Lower lobe of right lung (tissue), 2 donors: ENCODE data around the gene BCL2L13. TPM values are rescaled to one million over a fixed set of nuclear protein-coding genes. Genes with fewer than 3 reads are reported as not detected.

ENCODE experiments used
- ATAC-seq, 2 donors: fragments of 200-7000 bp; cut with Tn5 transposase; one replicate each; pipeline ENCODE4 v1.9.1; 2020 to 2022; ENCODE audit warnings: mild to moderate bottlenecking in 2 of 2, moderate library complexity in 2 of 2
- DNase-seq: peaks from one replicate; pipeline ENCODE4 v3.0.0-alpha.2; 2020
- H3K27ac ChIP-seq: fragments of 200-600 bp; one replicate; pipeline ENCODE4 v1.8.0; 2022
- H3K27me3 ChIP-seq: fragments of 200-600 bp; one replicate; pipeline ENCODE4 v1.8.0; 2022; ENCODE audit warnings: low read depth
- H3K36me3 ChIP-seq: fragments of 200-600 bp; one replicate; pipeline ENCODE4 v1.8.0; 2022; ENCODE audit warnings: mild to moderate bottlenecking
- H3K4me1 ChIP-seq: fragments of 200-600 bp; one replicate; pipeline ENCODE4 v1.8.0; 2022
- H3K4me3 ChIP-seq: fragments of 200-600 bp; one replicate; pipeline ENCODE4 v1.8.0; 2022; ENCODE audit warnings: mild to moderate bottlenecking
- H3K9me3 ChIP-seq: fragments of 200-600 bp; one replicate; pipeline ENCODE4 v1.8.0; 2022
- intact Hi-C: fragments of 100-400 bp; cut with DNase I; formaldehyde crosslinking; loops from one replicate; pipeline ENCODE4 v1.11.0; 2022
- long read RNA-seq: library from polyadenylated mRNA; unstranded; transcript quantifications from one replicate; pipeline ENCODE4 v2.0.0, GENCODE V29; 2021
- total RNA-seq: library from RNA; stranded (reverse); fragmentation: NEBNext Ultra II Directional; extraction: Animal tissue kit (Norgen Biotek cat#: 25700); gene quantifications from one replicate; pipeline ENCODE4 v1.2.1, GENCODE V29; 2021
- TF ChIP-seq, protein P1 (sequence below): fragments of 200-600 bp; IDR thresholded peaks from one replicate; pipeline ENCODE4 v1.8.0; 2022; ENCODE audit warnings: antibody characterized with exemption, mild to moderate bottlenecking
- donor health status: DM: no; HTN: yes; CAD: no; lungs with severe emphysema.

The BCL2L13 gene, protein sequence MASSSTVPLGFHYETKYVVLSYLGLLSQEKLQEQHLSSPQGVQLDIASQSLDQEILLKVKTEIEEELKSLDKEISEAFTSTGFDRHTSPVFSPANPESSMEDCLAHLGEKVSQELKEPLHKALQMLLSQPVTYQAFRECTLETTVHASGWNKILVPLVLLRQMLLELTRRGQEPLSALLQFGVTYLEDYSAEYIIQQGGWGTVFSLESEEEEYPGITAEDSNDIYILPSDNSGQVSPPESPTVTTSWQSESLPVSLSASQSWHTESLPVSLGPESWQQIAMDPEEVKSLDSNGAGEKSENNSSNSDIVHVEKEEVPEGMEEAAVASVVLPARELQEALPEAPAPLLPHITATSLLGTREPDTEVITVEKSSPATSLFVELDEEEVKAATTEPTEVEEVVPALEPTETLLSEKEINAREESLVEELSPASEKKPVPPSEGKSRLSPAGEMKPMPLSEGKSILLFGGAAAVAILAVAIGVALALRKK
- 41.2 TPM for total RNA-seq
- long read RNA-seq, full-length matches to known transcripts: 34 of 54 reads
- long read RNA-seq, partial matches to known transcripts: 12 of 54 reads
- long read RNA-seq, other reads (novel, unspliced or antisense): 8 of 54 reads

DNA sequence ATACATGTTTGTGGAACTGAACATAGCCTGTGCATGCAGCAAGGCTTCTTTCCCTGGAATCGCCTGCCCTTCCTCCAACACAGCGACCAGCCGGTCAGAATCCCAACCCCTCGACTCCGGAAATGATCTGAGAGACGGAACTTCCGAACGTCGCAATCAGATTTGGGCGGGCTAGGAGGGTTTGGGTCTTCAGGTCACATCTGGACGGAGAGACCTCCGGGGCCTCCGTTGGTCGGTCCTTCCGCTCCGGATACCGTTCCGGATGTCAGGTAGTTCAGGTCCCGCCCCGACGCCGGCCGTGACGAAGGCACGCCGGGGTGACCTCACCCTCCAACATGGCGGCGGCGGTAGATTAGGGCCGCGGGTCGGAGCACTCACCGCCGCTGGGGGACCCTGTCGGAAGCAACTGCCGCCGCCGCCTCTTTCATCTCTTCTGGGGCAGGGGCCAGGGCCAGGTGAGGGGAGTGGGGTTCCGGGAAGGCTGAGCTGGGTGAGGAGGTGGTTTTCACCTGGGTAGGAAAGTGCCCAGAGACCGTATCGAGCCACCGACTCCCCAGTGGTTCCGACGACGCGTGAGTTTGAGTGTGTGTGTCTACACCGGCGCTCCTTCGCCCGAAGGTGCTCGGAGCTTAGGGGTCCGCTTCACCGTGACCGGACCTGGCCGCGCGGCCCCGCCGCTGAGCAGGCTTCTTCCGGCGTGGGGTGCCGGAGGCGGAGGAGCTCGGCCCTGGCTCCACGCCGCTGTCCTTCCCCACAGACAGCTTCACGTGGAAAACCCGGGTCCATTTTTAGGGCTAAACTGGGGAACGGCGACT is at the start of gene BCL2L13:
Gene BCL2L13, plus strand, starts transcription at position 326 of the 815 bp plus-strand sequence. CDS start 16,955 bp downstream, outside the sequence.
- TF ChIP-seq, protein P1, sequence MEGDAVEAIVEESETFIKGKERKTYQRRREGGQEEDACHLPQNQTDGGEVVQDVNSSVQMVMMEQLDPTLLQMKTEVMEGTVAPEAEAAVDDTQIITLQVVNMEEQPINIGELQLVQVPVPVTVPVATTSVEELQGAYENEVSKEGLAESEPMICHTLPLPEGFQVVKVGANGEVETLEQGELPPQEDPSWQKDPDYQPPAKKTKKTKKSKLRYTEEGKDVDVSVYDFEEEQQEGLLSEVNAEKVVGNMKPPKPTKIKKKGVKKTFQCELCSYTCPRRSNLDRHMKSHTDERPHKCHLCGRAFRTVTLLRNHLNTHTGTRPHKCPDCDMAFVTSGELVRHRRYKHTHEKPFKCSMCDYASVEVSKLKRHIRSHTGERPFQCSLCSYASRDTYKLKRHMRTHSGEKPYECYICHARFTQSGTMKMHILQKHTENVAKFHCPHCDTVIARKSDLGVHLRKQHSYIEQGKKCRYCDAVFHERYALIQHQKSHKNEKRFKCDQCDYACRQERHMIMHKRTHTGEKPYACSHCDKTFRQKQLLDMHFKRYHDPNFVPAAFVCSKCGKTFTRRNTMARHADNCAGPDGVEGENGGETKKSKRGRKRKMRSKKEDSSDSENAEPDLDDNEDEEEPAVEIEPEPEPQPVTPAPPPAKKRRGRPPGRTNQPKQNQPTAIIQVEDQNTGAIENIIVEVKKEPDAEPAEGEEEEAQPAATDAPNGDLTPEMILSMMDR: no peak
- H3K36me3 ChIP-seq: no peaks in the 10 kb centered on the region
- H3K27me3 ChIP-seq: no peaks in the 10 kb centered on the region
- ATAC-seq: peak; percentile 98
- peaks cover 24% of the 10 kb centered on the region for H3K4me1 ChIP-seq
- no peaks in the 10 kb centered on the region for H3K9me3 ChIP-seq
- intact Hi-C loops: no loop called here
- H3K27ac ChIP-seq: peak within 1 kb of the TSS; percentile 100
- peak within 1 kb of the TSS; percentile 75 for H3K4me3 ChIP-seq
- peak; percentile 96 for DNase-seq

DNA sequence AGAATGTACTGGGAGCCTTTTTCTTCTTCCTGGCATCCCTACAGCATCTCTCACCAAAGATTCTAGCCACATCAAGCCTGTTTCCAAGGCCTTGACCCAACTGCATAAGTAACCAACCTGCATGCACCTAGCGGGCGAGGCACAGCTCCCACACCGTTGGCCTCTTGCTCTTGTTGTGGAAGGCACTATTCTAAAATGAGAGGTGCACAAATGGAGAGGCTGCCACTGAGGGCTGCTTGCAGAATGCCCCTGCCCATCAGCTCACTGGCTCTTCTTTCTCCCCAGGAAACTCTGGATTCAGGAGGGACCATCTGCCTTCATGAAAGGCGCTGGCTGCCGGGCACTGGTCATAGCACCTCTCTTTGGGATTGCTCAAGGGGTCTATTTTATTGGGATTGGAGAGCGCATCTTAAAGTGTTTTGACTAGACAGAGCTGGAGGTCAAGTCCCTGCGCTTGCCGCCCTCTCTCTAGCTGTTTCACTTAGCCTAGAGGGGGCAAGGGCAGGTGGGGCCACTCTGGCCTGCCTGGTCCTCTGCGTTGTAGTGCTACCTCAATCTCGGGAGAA is 48.7 kb upstream of the BCL2L13 start:
- Histone ChIP-seq H3K27me3 (no peaks in the 10 kb centered on the region), H3K4me3 (no peak overlapping the region), H3K36me3 (peaks cover 48% of the 10 kb centered on the region), H3K27ac (no peak overlapping the region), H3K4me1 (no peaks in the 10 kb centered on the region), H3K9me3 (no peaks in the 10 kb centered on the region)
- intact Hi-C loops: no loop called here
- ATAC-seq (no peak), DNase-seq (no peak)
- TF ChIP-seq, protein P1: no peak

DNA sequence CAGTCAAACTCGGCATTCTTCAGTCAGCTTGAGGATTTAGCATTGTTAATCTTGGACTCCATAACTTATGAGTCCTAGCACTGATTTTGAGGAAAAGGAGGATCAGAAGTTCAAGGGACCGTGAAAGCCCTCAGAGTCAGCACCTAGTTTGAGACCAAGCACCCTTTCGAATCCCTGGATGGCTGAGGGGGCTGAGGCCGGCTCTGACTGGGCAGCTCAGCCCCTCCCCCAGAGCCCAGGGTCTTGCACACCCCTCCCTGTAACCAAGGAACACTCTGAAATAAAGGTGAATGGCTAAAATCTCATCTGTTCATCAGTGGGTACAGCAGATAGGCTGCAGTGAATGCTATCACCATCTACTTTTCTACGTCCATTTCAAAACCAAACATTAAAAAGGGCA is 48.0 kb upstream of the BCL2L13 start:
- H3K36me3 ChIP-seq: peaks cover 55% of the 10 kb centered on the region
- ATAC-seq: no peak
- H3K4me3 ChIP-seq: no peak overlapping the region
- no peaks in the 10 kb centered on the region for H3K4me1 ChIP-seq
- no peak for DNase-seq
- no peak overlapping the region for H3K27ac ChIP-seq
- intact Hi-C loops: no loop called here
- no peaks in the 10 kb centered on the region for H3K9me3 ChIP-seq
- H3K27me3 ChIP-seq: no peaks in the 10 kb centered on the region
- TF ChIP-seq, protein P1: no peak

DNA sequence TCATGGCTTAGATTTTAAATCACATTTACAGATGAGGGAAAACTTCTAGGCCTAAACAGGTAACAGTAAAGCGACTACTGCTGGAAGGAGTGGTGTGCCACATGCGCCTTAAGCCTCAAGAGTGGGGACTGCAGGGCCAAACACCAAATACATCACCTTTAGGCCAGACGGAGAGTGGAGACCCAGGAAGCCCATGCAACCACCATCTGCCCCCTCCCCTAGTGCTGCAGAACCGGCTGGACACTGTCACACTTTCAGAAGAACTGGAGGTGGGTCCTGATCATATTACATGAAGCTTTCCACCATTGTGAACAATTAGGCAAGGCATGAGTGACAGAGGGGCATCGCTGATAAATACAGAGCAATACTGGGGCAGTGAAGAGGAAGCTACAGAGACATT is 46.4 kb upstream of the BCL2L13 start:
- Histone ChIP-seq H3K36me3 (peaks cover 71% of the 10 kb centered on the region), H3K9me3 (no peaks in the 10 kb centered on the region), H3K27me3 (no peaks in the 10 kb centered on the region), H3K4me1 (no peaks in the 10 kb centered on the region), H3K4me3 (no peak overlapping the region), H3K27ac (no peak overlapping the region)
- TF ChIP-seq, protein P1: no peak
- no peak for DNase-seq
- no peak for ATAC-seq
- intact Hi-C loops: no loop called here

DNA sequence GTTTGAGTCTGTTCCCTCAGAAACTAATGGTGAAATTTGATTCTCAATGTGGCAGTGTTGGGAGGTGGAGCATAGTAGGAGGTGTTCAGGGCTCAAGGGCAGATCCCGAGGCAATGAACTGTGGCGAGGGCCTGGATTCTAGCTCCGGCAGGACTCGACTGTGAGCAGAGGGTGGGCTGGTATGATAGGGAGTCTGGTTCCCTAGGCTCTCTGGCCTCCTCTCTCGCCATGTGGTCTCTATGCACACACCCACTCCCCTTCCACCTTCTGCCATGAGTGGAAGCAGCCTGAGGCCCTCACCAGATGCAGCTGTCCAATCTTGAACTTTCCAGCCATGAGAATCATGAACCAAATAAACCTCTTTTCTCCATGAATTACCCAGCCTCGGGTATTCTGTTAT is 42.3 kb upstream of the BCL2L13 start:
- no peaks in the 10 kb centered on the region for H3K4me1 ChIP-seq
- no peak for ATAC-seq
- intact Hi-C loops: no loop called here
- H3K27me3 ChIP-seq: no peaks in the 10 kb centered on the region
- H3K27ac ChIP-seq: no peak overlapping the region
- TF ChIP-seq, protein P1: no peak
- peaks cover 100% of the 10 kb centered on the region for H3K36me3 ChIP-seq
- H3K4me3 ChIP-seq: no peak overlapping the region
- no peaks in the 10 kb centered on the region for H3K9me3 ChIP-seq
- no peak for DNase-seq
